T-helper 2 cell (primary cell): ENCODE measurements around the gene PCLO.
"Not testable (repeated sequence)": the region's sequence is repeated elsewhere in the genome, so short reads cannot be mapped to it uniquely, and the experiment has no call there.

Experiments
- DNase-seq, 5 experiments: peaks; one replicate each; pipeline versions ENCODE4 v3.0.0 to v3.0.0-alpha.2; 2012 to 2022

PCLO gene

GRCh38 chr7:83040484-83040883 is 122.2 kb downstream of the PCLO start:
- no peak for DNase-seq

- no peak for DNase-seq
Measured at GRCh38 chr7:83038787-83039186, 123.9 kb downstream of the PCLO start.

- no peak for DNase-seq
Measured at GRCh38 chr7:83036721-83037380, 125.8 kb downstream of the PCLO start.

DNA sequence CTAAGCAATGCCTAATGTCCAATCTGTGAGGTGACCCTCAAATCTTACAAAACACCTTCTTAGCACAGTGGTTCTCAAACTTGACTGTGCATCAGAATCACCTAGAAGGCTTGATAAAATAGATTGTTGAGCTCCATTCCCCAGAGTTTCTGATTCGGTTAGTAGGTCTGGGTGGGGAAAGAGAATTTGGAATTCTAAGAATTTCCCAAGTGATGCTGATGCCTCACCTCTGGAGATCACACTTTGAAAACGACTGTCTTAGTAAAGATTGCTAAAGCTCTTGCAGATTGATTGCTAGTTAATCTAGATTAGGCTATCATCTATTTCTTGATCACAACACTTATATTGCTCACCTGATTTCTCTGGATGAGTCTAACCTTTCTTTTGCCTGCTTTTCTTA is 126.6 kb downstream of the PCLO start:
- no peak for DNase-seq

- DNase-seq, result no peak
Measured at GRCh38 chr7:83032195-83032594, 130.5 kb downstream of the PCLO start.

- DNase-seq, result not testable (repeated sequence)
Measured at GRCh38 chr7:83023817-83024665, 138.6 kb downstream of the PCLO start.

GRCh38 chr7:83021032-83021431 is 141.7 kb downstream of the PCLO start:
- no peak for DNase-seq

DNA sequence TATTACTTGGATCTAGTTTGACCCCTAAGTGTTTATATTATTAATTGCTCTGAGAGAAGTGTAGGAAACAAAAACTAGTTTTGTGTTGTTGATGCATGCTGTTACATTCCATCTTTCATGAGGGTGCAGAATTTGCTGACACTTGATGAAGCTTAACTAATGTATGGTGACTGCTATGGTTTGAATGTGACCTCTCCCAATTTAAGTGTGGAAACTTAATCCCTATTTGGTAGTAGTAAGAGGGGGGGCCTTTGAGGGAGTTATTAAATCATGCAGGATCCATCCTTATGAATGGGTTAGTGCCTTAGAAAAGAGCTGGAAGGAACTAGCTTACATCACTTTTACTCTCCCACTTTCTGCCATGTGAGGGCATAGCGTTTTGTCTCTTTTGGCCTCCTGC is 142.5 kb downstream of the PCLO start:
- no peak for DNase-seq

DNA sequence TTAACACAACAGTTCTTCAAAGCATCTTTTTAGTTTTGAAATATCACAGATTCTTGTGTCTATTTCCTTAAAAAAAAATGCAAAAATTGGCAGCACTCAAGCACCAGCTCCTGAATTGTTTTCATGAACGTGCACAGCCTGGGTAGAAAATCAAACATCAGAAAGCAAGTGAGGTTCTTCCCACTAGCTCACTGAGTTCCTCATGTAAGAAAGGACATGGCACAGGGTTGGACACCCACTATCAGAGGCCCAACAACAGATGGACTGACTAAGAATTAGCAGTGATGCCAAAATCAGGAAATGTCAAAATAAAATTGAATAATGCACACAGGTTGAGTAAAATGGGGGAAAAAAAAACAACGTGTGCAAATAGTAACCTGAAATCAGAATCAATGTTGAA is 146.8 kb downstream of the PCLO start:
- no peak for DNase-seq

- DNase-seq, result no peak
Measured at GRCh38 chr7:83014546-83014945, 148.1 kb downstream of the PCLO start.

GRCh38 chr7:83011954-83012353 is 150.7 kb downstream of the PCLO start:
- no peak for DNase-seq

DNA sequence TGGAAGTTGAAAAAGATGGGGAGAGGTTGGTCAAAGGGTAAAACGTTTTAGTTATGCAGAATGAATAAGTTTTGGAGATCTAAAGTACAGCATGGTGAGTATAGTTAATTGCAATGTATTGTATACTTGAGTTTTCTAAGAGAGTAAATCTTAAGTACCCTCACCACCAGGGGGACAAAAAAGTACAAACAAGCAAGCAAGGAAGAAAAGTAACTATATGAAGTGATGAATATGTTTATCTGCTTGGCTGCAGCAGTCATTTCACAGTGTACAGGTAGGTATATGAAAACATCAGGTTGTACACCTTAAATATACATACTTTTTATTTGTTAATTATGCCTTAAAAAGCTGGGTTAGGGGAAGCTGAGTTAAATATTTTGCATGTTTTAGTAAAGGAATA is 157.3 kb downstream of the PCLO start:
- DNase-seq, result no peak

DNA sequence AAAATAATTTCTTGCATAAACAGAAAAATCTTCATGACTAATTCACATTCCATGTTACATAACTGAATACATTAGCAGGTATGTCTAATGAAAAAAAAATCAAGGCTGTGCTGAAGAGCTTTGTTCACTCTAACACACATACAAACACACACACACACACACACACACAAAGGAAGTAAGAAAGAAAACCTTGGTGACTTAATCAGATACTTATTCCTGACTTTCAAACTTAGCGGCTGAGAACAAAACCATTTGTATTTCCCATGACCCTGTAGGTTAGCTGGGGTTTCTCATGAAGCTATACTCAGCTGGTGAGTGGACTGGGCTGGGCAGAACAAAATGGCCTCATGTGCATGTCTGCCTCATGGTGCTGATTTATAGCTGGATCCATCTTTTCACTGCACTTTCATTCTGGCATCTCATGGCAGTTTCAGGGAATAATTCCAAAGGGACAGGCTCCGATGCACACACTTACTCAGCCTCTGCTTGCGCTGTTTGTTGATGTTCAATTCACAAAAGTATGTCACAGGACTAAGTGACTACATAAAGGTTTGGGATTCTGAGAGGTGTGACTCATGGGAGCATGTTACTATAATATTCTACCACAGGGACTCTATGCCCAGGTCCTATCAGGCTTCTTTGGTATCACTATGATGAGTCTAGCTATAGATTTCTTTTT is 161.2 kb downstream of the PCLO start:
- DNase-seq, result no peak

DNA sequence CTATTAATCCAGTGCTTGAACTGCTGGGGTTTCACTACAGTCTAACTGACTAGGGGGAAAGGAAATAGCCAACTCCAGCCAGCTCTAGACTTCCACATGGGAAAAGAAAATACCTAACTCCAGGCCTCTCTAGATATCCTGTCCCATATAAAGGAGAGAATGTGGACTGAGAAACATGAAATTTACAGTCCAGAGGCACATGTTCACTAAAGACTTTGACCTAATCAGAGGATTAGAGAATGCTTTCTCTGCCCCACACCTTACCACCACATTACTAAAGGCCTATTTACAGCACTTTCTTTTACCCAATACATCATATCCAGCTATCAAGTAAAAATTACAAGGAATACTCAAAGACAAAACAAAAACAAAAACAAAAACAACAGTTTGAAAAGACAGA is 164.2 kb downstream of the PCLO start:
- DNase-seq, result no peak

DNA sequence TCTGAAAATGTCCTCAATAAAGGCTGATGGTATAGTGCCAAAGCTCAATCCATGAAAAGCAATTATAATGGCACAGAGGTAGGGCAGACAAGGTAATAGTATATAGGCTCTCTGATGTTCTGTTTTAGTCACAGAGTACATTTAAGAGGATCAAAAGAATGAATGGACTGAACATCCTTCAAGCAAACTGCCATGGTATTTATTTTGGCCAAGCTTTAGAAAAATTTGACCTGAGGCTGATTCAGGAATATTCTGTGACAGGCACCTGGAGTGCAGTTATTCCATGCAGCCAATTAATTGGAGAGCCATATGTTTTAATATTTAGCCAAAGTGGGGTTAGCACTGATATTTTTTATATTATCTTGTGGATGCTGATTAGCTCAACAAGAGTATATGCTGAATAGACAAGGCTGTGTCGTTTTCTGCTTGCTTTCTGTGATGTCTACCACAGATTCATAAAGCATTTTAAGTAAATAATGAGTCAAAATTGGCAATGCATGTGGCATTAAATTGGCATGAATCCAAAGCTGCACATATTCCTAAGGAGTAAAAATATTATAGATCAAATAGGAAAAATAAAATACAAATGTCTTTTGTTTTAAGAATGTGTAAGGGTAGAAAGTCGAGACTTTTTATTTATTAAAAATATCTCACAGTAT is 177.4 kb downstream of the PCLO start:
- no peak for DNase-seq

- DNase-seq, result no peak
Measured at GRCh38 chr7:82980130-82980788, 182.4 kb downstream of the PCLO start.

GRCh38 chr7:82975811-82976468 is 186.7 kb downstream of the PCLO start:
- no peak for DNase-seq

GRCh38 chr7:82972135-82972534 is 190.5 kb downstream of the PCLO start:
- no peak for DNase-seq

DNA sequence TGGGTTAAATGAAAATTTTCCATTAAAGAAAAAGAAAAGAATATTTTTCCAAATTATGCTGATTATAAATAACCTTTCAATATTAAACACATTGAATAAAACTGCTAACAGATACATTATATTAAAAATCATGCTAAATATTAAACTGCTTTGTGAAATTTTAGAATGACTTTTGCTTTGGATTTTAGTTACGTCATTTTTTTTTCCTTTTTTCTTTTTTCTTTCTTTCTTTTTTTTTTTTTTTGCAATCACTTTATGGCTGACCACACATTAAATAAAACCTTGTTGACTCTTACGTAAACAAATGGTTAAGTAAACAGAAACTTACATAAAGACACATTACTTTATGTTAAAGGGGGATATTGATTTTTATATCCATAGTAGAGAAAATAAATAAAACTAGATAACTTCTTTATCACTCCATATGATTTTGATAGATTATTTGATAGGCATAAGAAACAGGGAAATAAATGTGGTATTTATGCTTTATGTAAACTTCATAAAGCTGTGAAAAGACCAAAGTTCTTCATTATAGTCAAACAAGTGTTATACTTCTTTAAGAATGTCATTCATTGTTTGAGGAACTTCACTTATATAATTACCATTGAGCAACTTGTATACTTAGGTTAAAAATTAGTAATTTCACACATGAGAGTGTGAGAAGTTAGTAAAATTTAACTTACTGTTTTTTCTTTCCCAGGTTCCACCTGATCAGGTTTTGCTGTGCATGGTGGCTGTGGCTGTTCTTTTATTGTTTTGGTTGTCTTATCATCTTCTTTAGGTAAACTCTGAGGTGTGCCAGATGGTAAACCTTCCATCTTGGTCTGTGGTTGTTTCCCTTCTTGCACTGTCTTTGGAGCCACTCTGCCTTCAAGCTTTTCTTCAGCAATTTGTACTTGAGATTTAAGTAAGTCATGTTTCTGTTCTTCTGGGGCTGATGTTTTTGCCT is 197.3 kb downstream of the PCLO start:
- no peak for DNase-seq

DNA sequence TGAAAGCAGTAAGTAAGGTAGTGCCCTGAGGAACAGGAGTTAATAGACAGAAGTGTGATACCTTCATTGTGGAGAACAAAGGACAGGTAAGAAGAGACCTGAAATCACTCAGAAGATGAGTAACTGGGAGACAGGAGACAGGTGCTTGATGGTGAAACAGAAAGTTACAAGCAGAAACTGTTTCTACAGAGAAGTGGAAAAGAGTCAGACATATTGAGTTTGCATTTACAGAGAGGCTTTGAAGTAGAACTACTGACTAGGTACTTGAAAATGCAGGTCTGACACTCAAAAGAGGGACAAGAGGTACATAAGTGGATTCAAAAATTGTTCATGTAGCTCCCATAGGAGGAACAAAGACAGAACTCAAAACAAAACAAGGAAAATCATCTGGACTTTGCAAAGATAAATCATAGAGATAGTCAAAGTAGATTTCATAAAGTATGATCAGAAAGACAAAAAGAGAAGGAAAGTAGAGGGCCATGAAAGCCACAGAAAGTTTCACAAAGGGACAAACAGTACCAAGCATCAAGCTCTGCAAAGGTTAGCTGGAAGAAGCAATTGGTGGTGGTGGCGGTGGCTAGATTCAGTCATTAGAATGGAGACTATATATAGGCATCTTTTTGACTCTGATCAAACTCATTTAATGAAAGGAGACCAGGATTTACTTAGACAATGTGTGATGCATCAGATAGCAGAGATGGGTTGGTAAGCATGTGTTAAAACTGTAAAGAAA is 198.4 kb downstream of the PCLO start:
- DNase-seq, result no peak
